COR-L47 (cell line): ENCODE results near the gene DTNA.

Experiments
- DNase-seq: peaks from one replicate; lab custom pipeline; 2025; lab: John Stamatoyannopoulos, UW

Gene DTNA

DNA sequence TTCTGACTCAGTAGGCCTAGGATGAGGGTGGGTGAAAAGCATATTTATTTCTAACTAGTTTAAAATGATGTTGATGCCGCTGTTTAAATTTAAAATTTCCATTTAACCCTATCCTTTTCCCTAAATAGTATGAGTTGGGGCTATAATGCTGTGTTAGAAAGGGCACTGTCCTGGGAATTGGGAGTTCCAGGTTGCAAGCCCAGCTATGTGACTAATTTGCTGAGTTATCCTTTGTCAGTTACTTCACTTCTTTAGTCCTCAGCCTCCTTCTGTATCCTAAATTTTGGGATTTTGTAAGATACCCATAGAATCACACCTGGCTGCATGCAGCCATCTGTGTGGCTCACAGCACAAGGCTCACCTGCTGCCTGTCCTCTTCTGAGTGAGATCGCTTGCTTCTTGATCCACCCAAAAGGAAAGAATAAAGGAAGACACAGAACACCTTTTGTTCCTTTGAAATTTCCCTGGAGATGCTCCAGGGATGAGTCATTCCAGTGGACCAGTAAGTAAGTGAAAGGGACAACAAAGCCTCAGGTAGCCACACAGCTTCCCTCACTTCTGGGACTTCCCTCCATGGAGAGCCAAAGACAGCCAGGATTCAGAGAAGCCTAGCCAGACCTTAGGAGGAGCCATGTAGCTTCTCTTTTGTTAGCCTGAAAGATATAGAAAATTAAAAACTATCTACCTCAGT is 97.2 kb downstream of the DTNA start:
- peak; percentile 18 for DNase-seq

DNA sequence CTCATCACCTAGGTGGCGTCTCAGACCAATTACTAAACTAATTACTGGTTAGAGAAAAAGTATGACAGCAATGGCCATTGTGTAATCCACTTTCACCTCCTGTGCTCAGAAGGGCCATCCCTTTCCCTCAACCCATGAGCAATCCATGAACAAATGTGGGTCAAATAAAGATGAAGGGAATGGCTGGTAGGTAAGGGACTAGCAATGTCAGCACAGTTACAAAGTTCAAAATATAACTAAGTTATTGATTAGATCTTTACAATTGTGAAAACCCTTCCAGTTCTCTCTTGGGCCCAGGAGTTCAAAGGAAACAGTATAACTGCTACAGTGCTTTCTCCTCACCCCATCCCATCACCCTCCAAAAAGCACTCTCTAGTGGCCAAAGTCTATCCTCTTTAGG is 98.3 kb downstream of the DTNA start:
- DNase-seq: no peak

DNA sequence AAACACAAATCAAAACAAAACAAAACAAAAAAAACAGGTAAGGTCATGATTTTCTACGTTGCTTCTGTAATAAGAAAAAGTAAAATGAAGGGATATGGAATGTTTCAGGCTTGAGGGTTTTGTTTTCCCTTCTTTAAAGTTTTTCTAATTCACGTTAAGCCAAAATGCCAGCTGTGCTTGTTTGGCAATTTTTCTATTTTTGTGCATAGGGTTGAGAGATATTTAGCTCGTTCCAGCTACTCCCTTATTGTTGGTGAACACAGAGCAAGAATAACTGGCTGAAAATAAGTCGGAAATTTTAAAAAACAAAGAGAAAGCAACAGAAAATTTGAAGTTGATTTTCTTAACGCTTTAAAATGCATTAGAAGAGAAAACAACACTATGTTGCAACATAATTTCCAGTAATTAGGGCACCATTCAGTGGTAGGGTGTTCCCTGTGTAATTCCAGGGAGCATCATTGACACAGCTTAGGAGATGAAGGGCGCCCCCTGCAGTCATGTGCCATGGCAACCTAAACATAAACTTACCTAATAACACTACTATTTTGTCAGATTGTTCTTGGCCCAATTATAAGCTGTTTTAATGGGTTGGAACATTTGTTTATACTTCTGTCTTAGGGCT is 99.5 kb downstream of the DTNA start:
- peak; percentile 59 for DNase-seq

DNA sequence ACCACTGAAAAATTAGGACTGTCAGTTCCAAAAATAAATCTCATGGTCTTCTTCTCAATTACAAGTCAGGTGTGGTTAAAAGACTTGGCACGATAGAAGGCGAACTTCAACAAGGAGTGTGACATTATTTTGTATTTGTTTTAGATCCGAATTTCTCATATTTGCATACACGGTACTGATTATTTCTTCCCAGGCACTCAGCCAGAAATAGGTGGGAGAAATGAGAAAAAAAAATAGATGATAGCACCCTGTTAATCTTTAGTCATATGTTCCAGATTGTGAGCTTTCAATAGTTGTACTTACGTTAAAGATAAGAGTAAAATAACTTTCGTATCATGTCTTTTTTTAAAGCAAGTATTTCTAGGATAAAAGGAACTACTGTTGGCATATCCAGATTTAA is 106.1 kb downstream of the DTNA start:
- no peak for DNase-seq

DNA sequence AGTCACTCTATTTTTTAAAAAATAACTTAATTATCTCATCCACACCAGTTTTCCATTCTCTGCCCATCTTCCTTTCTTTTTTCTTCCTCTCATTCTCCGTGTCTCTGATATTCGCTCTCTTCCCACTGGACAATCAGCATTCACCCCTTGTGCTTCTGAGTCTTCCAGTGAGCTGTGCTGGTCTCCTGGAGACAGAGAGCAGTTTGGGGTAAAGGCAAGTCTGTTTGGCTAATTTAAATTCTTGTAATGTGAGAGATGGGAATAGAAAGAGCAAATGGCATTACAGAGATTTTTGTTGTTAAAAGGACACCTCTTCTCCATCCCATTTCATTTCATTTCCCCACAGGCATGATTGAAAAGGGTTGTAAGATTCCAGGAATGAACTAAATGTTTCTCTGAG is 107.5 kb downstream of the DTNA start:
- DNase-seq: no peak

DNA sequence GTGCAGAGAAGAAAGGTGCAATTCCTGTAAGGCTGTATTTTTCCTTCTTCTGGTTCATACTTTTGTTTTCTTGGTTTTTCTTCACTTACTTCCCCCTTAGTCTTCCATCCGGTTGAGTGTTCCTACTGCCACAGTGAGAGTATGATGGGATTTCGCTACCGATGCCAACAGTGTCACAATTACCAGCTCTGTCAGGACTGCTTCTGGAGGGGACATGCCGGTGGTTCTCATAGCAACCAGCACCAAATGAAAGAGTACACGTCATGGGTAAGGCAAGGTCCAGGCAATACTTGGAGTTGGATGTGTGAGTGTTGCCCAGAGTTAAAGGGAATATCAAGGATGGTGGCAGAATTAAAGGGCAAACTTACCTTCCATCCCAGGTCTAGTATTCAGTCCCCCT is 108.0 kb downstream of the DTNA start:
- DNase-seq: no peak

DNA sequence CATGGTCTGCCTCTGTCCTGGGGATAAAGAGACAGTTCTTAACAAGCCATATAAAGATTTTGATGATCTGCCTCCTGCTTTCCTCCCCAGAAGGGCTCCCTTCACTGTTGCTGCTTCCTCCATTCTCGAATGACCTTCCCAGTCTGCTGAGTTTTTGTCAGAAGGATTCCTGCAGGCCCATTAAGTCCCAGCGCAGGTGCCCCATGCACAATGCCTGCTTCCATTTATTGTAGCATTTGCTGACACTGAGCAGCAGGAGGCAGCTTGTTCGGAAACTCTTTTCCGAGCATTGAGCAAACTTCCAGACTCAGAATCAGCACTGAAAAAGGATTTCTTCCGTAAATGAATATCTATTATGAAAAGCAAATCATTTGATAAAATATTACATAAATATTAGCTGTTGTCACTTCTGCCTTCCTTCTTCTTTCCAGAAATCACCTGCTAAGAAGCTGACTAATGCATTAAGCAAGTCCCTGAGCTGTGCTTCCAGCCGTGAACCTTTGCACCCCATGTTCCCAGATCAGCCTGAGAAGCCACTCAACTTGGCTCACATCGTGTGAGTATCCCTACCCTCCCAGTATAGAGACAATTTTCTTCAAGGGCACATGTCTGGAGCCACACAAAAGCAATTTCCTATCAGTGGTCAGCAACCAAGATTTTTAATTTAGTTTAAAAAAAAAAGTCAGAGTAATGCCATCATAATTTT is 110.4 kb downstream of the DTNA start:
- no peak for DNase-seq

- no peak for DNase-seq
These were observed 111.6 kb downstream of the DTNA start for GRCh38 chr18:34821669-34822210.

GRCh38 chr18:34828093-34828492 is 118.0 kb downstream of the DTNA start:
- no peak for DNase-seq

DNA sequence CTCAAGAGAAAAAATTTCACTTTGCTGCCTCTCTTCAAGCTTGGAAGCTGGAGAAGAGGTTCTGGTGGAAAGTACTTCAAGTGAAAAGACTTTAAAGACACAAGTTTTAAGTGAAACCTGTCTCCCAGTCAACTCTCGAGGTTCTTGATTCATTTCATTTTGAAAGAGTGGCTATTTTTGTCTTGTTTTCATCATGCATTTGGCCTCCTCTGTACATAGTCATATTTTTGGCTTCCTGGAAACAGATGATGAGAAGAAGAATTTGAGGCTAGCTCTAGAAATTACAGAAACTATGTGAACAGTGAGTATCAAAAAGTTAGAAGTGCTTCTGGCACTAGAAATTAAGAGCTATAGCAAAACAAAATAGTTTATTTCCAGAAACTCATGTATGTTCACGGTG is 124.8 kb downstream of the DTNA start:
- DNase-seq: no peak

DNA sequence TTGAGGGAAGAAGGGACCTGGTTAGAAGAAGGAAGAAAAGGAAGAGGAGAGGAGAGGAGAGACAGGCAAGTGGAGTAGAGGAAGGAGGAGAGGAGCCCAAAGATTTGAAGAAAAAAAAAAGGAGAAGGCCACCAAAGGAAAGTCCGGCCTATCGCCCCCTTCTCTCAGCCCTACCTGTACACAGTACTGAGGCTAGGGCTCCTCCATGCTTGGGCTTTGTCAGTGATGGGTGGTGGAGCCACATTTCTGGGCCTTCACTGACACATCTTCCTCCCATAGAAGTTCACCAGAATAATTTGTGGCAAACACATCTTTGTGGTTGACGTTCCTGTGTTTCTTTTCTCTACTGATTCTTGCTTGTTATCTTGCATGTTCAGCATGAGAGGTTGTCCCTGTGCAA is 125.4 kb downstream of the DTNA start:
- no peak for DNase-seq

DNA sequence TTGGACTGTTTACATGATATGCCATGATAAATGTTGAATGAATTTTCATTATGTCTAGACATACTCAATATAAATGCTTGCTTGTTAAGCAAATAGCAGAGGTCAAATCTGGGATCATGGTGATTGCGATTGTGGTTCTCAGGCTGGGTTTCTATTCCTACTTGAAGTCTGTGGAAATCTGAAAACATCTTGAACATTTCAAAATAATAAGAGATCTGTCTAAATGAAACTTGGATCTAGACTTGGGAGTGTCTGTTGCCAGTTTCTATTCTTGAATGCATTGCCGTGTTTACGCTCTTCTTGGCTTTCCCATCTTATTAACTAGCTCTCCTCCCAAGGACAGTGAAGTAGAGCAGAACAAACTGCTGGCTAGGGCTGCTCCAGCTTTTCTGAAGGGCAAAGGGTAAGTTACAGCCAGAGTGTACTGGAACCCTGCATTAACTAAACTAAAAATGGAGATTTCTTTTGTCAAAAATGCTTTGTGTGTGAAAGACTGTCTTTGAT is 127.7 kb downstream of the DTNA start:
- DNase-seq: no peak

GRCh38 chr18:34838669-34839068 is 128.6 kb downstream of the DTNA start:
- no peak for DNase-seq

DNA sequence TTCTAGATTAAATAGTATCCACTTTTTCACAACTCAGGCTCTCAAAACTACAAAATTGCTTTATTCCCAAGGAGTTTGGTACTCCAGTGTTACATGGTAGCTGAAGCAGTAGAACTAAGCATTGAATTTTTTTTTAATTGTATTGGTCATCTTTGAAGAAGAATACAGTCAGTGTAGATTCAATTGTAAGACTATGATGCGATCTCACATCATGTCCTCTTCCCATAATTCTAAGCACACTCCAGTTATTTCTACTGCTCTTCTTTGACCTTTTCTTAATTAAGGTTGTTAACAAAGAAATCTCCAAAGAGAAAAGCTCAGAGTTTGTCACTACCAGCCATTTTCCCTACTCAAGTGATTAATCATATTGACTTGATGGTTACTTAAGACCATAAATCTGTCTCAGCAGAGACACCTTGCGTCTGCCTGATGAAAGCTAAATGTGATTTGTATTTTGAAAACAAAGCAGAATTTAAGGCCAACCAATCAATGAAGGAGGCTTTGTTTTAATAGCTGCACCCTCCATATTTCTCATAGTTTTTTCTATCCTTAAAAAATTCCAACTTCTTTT is 130.2 kb downstream of the DTNA start:
- DNase-seq: no peak

GRCh38 chr18:34841891-34842290 is 131.8 kb downstream of the DTNA start:
- no peak for DNase-seq

- DNase-seq: no peak
These were observed 134.0 kb downstream of the DTNA start for GRCh38 chr18:34844072-34844471.

DNA sequence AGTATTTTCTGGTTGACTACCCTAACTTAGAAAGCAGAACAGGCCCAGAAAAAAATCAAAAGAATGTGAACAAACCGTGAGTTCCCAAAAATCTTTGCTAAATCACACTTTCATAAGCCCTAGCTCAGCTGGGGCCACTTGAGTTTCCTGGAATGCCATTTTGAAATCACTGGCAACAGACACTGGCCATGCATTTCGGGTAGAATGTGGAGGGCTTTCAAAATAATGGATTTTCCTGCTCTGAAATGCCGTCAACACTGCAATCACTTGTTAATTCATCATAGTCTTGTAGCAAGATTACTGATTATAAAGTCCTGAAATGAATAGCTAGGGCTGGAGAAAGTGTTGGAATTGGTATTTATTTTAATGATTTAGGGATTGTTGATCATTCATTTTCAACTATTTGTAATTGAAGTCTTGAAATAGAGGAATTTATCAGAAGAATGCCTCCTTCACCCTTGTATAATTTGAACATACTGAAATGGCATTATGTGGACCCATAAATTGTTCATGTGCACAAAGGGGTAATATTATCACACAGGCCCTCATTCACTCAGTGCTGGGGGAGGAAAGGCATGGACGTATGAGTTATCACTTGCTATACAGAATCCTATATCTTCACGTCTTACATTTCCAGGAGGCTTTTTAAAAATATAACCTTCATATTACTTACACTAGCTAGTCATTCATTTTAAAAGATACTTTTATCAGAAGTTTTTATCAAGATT is 134.8 kb downstream of the DTNA start:
- DNase-seq: no peak

DNA sequence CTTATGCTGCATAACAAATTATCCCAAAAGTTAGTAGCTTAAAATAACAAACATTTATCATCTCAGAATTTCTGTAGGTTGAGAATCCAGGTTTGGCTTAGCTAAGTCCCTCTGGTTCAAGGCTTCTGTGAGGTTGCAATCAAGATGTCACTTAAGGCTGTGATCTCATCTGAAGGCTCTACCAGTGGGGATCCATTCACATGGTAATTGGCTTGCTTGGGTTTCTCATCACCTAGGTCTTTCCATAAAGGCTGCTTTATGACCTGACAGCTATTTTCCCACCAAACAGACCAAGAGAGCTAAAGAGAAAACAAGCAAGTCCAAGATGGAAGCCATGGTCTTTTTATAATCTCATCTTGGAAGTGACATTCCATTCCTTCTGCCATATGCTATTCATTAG is 137.3 kb downstream of the DTNA start:
- DNase-seq: no peak

- no peak for DNase-seq
These were observed 138.1 kb downstream of the DTNA start for GRCh38 chr18:34848156-34848555.

DNA sequence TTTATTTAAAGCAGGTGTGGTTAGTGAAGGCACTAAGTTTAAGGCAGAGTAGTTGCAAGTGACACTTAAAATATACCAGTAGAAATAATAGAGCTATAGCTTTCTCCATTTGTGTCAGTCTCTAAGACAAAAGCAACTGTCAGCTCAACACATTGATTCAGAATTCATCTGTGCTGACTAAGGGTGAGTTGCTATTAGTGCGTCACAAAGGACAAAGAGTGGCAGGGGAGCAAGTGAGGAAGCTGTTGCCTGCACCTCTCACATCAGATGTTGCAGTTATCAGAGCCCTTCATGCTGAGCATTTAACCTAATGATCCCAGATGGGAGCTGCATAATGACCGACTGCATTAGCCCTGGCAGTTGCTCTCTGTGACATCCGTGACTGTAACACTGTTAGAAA is 138.6 kb downstream of the DTNA start:
- DNase-seq: no peak

- no peak for DNase-seq
These were observed 147.2 kb downstream of the DTNA start for GRCh38 chr18:34857320-34857719.

DNA sequence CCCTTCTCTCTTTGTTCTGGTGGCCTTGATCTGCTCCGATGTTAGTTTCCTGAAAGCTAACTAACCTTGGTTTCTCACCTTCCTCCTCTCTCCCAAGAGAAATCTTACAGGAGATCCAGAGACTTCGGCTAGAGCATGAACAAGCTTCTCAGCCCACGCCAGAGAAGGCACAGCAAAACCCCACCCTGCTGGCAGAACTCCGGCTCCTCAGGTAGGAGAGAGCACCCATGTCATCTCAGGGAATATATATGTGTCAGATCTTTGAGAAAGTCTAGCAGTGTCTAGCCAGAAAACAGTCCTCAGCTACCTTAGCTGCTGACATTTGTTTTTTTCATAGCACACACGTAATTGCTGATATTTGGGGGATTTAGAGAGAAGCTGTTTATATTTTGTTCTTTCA is 148.1 kb downstream of the DTNA start:
- DNase-seq: no peak
